Hematopoietic multipotent progenitor cell treated with erythropoietin and hydrocortisone succinate and interleukin-3 and kit ligand, for 8 days (in vitro differentiated cells): ENCODE data around the gene ITGAL.
A peak's percentile ranks its signal among the peaks of the same experiment; 100 is the strongest.
"Not testable (repeated sequence)": the region's sequence is repeated elsewhere in the genome, so short reads cannot be mapped to it uniquely, and the experiment has no call there.

Source experiments
- DNase-seq: peaks from one replicate; pipeline ENCODE4 v3.0.0-alpha.2; 2015

ITGAL gene

GRCh38 chr16:30526823-30527634 lies 54.5 kb downstream of the ITGAL start:
- peak; percentile 98 for DNase-seq

- peak; percentile 58 for DNase-seq
Measured at GRCh38 chr16:30527635-30528178, 55.2 kb downstream of the ITGAL start.

- DNase-seq, result peak; percentile 71
Measured at GRCh38 chr16:30528799-30529457, 56.4 kb downstream of the ITGAL start.

- no peak for DNase-seq
Measured at GRCh38 chr16:30530163-30531037, 57.9 kb downstream of the ITGAL start.

- no peak for DNase-seq
Measured at GRCh38 chr16:30532285-30533145, 60.0 kb downstream of the ITGAL start.

- DNase-seq, result no peak
Measured at GRCh38 chr16:30533146-30533522, 60.6 kb downstream of the ITGAL start.

GRCh38 chr16:30533748-30534367 lies 61.3 kb downstream of the ITGAL start:
- DNase-seq, result peak; percentile 55

GRCh38 chr16:30534368-30535105 lies 62.0 kb downstream of the ITGAL start, which contains the start of gene ZNF747:
ZNF747 (minus strand) TSS chr16:30534858; CDS start chr16:30534679, 179 bp downstream.
- DNase-seq, result peak; percentile 89

GRCh38 chr16:30535106-30535776 lies 62.7 kb downstream of the ITGAL start:
- DNase-seq, result no peak

GRCh38 chr16:30535777-30536190 lies 63.2 kb downstream of the ITGAL start:
- DNase-seq, result peak; percentile 87

GRCh38 chr16:30536391-30537024 lies 64.0 kb downstream of the ITGAL start:
- DNase-seq, result not testable (repeated sequence)

GRCh38 chr16:30539000-30539964 lies 66.7 kb downstream of the ITGAL start:
- no peak for DNase-seq

- not testable (repeated sequence) for DNase-seq
Measured at GRCh38 chr16:30539986-30540526, 67.5 kb downstream of the ITGAL start.

- DNase-seq, result peak; percentile 60
Measured at GRCh38 chr16:30540916-30541464, 68.4 kb downstream of the ITGAL start.

- peak; percentile 45 for DNase-seq
Measured at GRCh38 chr16:30541502-30542329, 69.2 kb downstream of the ITGAL start.

GRCh38 chr16:30543067-30543466 lies 70.5 kb downstream of the ITGAL start:
- DNase-seq, result no peak

- DNase-seq, result no peak
Measured at GRCh38 chr16:30546115-30546514, 73.6 kb downstream of the ITGAL start.
